OCI-LY7 (cell line): ENCODE measurements around the gene TSPAN6. TPM values are rescaled to one million over a fixed set of nuclear protein-coding genes. Genes with fewer than 3 reads are reported as not detected.

Source experiments
- BruUV-seq: library from RNA; stranded (reverse); fragments of 400-500 nt; replicated peaks from 2 replicates; lab custom pipeline; 2021; lab: Mats Ljungman, UMichigan
- CTCF ChIA-PET: fragments of 300-600 bp; sonication (Branson Sonifier 250); formaldehyde crosslinking; loops from one replicate; lab custom pipeline; 2022; ENCODE audit warnings: antibody characterized with exemption; ENCODE audit not compliant: unreplicated experiment; lab: Charles Lee
- POLR2A ChIA-PET: fragments of 300-600 bp; sonication (Branson Sonifier 250); formaldehyde crosslinking; loops from one replicate; lab custom pipeline; 2022; ENCODE audit warnings: antibody characterized with exemption; lab: Charles Lee
- DNase-seq: peaks from one replicate; pipeline ENCODE4 v3.0.0-alpha.2; 2015; ENCODE audit warnings: low spot score
- H2AFZ ChIP-seq: fragments of 200-600 bp; sonication (generic), shearing (Covaris generic); 2 replicates; pipeline ENCODE4 v1.6.1; 2014; ENCODE audit warnings: mild to moderate bottlenecking, antibody characterized with exemption, low read length, moderate library complexity
- H3K27ac ChIP-seq: fragments of 200-600 bp; sonication (generic); 2 replicates; pipeline ENCODE4 v1.5.1; 2014; ENCODE audit warnings: mixed run types, low read depth, mild to moderate bottlenecking, moderate library complexity, low read length, inconsistent platforms; ENCODE audit not compliant: poor library complexity, severe bottlenecking
- H3K36me3 ChIP-seq: fragments of 200-600 bp; sonication (generic); 2 replicates; pipeline ENCODE4 v1.6.1; 2014; ENCODE audit warnings: mild to moderate bottlenecking, antibody characterized with exemption, low read length, moderate library complexity, mixed read lengths; ENCODE audit not compliant: insufficient read depth
- H3K4me1 ChIP-seq: fragments of 200-600 bp; sonication (generic); 2 replicates; pipeline ENCODE4 v1.5.1; 2014; ENCODE audit warnings: mild to moderate bottlenecking, low read length; ENCODE audit not compliant: insufficient read depth, poor library complexity, severe bottlenecking
- H3K4me2 ChIP-seq: fragments of 200-600 bp; sonication (generic); 2 replicates; pipeline ENCODE4 v1.6.1; 2014; ENCODE audit warnings: mild to moderate bottlenecking, low read length
- H3K4me3 ChIP-seq: fragments of 200-600 bp; sonication (generic); 2 replicates; pipeline ENCODE4 v1.5.1; 2014; ENCODE audit warnings: mild to moderate bottlenecking, low read depth, low read length; ENCODE audit not compliant: poor library complexity, severe bottlenecking
- H3K79me2 ChIP-seq: fragments of 200-600 bp; sonication (generic); 2 replicates; pipeline ENCODE4 v1.6.1; 2016; ENCODE audit warnings: low read depth, mild to moderate bottlenecking, low read length, moderate library complexity, mixed read lengths; ENCODE audit not compliant: insufficient read depth
- H3K9me2 ChIP-seq: fragments of 200-600 bp; sonication (generic); 2 replicates; pipeline ENCODE4 v1.6.1; 2016; ENCODE audit warnings: mild to moderate bottlenecking, low read length, mixed read lengths; ENCODE audit not compliant: insufficient read depth
- H3K9me3 ChIP-seq: fragments of 200-600 bp; sonication (generic); 2 replicates; pipeline ENCODE4 v1.6.1; 2014; ENCODE audit warnings: mild to moderate bottlenecking, mixed run types, low read length, mixed read lengths
- H4K20me1 ChIP-seq: fragments of 200-600 bp; sonication (generic); 2 replicates; pipeline ENCODE4 v1.6.1; 2014; ENCODE audit warnings: mild to moderate bottlenecking, antibody characterized with exemption, low read length, moderate library complexity, mixed read lengths; ENCODE audit not compliant: insufficient read depth
- EZH2phosphoT487 ChIP-seq: fragments of 200-600 bp; sonication (generic); IDR thresholded peaks from 2 replicates; pipeline ENCODE4 v1.6.1; 2018; ENCODE audit warnings: low read depth, borderline replicate concordance, mild to moderate bottlenecking, mixed run types, antibody characterized with exemption, low read length, moderate library complexity, mixed read lengths
- intact Hi-C: fragments of 100-400 bp; cut with micrococcal nuclease; formaldehyde crosslinking; loops from one replicate; pipeline ENCODE4 v1.10.0; 2022; ENCODE audit not compliant: unreplicated experiment
- total RNA-seq, 2 experiments: library from RNA; depleted of rRNA in 1 of 2; stranded (reverse); fragments of >200 nt in 1 of 2; shearing (Covaris generic) in 1 of 2; gene quantifications; 2 replicates each; pipeline ENCODE4 v1.2.3, GENCODE V29; 2014 to 2022
- TF ChIP-seq, protein P1 (sequence below): fragments of 200-600 bp; sonication (generic); conservative IDR thresholded peaks from 2 replicates; pipeline ENCODE4 v1.5.1; 2014; ENCODE audit warnings: mild to moderate bottlenecking, antibody characterized with exemption, low read length, moderate library complexity, mixed read lengths

TSPAN6 gene
- total RNA-seq, 2 experiments from 2014 or later: not detected

DNA sequence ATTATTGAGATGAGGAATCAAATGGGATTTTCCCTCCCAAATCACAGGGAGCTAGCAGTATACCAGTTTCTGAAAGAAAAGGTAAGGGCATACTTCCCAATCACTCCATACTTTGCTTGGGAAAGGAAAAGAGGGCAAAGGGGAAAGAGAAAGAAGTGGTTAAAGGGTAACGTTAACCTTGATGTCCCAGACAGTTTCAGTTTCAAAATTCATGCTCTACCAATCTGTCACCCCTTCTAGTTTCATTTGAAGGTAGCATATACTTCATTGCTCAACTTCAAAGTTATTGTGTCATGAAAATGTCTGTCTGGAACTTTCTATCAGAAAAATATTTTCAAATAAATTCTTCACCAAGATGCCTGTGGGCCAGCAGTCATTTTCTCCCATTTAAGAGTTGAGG, 35.8 kb downstream of the TSPAN6 start:
- no peak for DNase-seq
- Histone ChIP-seq H3K79me2 (no peaks in the 10 kb centered on the region), H3K4me2 (no peak overlapping the region), H3K36me3 (no peaks in the 10 kb centered on the region), H3K9me2 (no peaks in the 10 kb centered on the region), H3K27ac (no peak overlapping the region), H4K20me1 (no peaks in the 10 kb centered on the region), H3K9me3 (no peaks in the 10 kb centered on the region), H2AFZ (no peak overlapping the region), H3K4me3 (no peak overlapping the region), H3K4me1 (no peaks in the 10 kb centered on the region)
- no peak for TF ChIP-seq EZH2phosphoT487
- TF ChIP-seq, protein P1, sequence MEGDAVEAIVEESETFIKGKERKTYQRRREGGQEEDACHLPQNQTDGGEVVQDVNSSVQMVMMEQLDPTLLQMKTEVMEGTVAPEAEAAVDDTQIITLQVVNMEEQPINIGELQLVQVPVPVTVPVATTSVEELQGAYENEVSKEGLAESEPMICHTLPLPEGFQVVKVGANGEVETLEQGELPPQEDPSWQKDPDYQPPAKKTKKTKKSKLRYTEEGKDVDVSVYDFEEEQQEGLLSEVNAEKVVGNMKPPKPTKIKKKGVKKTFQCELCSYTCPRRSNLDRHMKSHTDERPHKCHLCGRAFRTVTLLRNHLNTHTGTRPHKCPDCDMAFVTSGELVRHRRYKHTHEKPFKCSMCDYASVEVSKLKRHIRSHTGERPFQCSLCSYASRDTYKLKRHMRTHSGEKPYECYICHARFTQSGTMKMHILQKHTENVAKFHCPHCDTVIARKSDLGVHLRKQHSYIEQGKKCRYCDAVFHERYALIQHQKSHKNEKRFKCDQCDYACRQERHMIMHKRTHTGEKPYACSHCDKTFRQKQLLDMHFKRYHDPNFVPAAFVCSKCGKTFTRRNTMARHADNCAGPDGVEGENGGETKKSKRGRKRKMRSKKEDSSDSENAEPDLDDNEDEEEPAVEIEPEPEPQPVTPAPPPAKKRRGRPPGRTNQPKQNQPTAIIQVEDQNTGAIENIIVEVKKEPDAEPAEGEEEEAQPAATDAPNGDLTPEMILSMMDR: no peak
- no TSS peak for BruUV-seq
- intact Hi-C loops: no loop called here
- ChIA-PET CTCF (no interaction called here), POLR2A (interaction anchor here (0.8 to 1.1 kb wide), 2 partner anchors 17 to 875 kb away, joined by 3 to 5 read pairs; no protein-coding TSS in a partner anchor)

DNA sequence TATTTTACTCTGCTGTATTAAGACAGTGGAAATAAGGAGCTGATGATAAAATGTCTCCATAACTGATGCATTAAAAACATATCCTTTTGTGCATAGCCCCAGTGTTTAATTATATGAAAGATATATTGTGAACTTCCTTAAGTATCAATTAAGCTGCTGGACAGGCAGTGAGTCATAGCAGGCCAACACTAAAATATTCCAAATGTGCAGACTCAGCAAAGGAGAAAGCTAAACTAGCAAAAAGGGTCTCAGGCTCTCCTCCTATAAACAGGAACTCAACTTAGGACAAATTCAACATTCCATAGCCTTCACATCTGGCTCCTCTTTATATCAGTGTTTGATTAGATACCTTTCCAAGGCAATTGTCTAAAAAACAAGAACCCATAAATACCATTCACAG, 36.3 kb downstream of the TSPAN6 start:
- Histone ChIP-seq H3K4me3 (no peak overlapping the region), H4K20me1 (no peaks in the 10 kb centered on the region), H3K27ac (no peak overlapping the region), H3K79me2 (no peaks in the 10 kb centered on the region), H3K4me1 (no peaks in the 10 kb centered on the region), H2AFZ (no peak overlapping the region), H3K36me3 (no peaks in the 10 kb centered on the region), H3K9me2 (no peaks in the 10 kb centered on the region), H3K9me3 (no peaks in the 10 kb centered on the region), H3K4me2 (no peak overlapping the region)
- no TSS peak for BruUV-seq
- CTCF ChIA-PET: no interaction called here
- intact Hi-C loops: no loop called here
- POLR2A ChIA-PET: interaction anchor here (0.8 to 1.1 kb wide), 2 partner anchors 16 to 876 kb away, joined by 3 to 5 read pairs; no protein-coding TSS in a partner anchor
- no peak for TF ChIP-seq EZH2phosphoT487
- TF ChIP-seq, protein P1: no peak
- no peak for DNase-seq

DNA sequence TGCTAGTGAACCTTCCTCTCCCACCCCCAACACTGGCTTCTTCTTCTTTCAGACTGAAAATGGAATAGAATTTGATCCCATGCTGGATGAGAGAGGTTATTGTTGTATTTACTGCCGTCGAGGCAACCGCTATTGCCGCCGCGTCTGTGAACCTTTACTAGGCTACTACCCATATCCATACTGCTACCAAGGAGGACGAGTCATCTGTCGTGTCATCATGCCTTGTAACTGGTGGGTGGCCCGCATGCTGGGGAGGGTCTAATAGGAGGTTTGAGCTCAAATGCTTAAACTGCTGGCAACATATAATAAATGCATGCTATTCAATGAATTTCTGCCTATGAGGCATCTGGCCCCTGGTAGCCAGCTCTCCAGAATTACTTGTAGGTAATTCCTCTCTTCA, 37.1 kb downstream of the TSPAN6 start:
- Histone ChIP-seq H3K27ac (no peak overlapping the region), H3K9me2 (no peaks in the 10 kb centered on the region), H4K20me1 (no peaks in the 10 kb centered on the region), H2AFZ (no peak overlapping the region), H3K79me2 (no peaks in the 10 kb centered on the region), H3K4me3 (no peak overlapping the region), H3K4me1 (no peaks in the 10 kb centered on the region), H3K4me2 (no peak overlapping the region), H3K36me3 (no peaks in the 10 kb centered on the region), H3K9me3 (no peaks in the 10 kb centered on the region)
- no peak for TF ChIP-seq EZH2phosphoT487
- TF ChIP-seq, protein P1: no peak
- no peak for DNase-seq
- ChIA-PET CTCF (no interaction called here), POLR2A (interaction anchor here (1.1 kb wide), 1 partner anchor 877 kb away, joined by 3 read pairs; no protein-coding TSS in a partner anchor)
- no TSS peak for BruUV-seq
- intact Hi-C loops: no loop called here
